ENCODE data around the gene LILRB5. TPM values are rescaled to one million over a fixed set of nuclear protein-coding genes. Genes with fewer than 3 reads are reported as not detected.
"Not testable (repeated sequence)": the region's sequence is repeated elsewhere in the genome, so short reads cannot be mapped to it uniquely, and the experiment has no call there.

Gene LILRB5
- total RNA-seq = not detected

GRCh38 chr19:54257116-54257480 lies at the start of gene LILRB5:
Gene LILRB5 (minus strand): TSS chr19:54257273. CDS start chr19:54257193, 80 bp downstream.
- no peak within 1 kb of the TSS for H3K27ac Mint-ChIP-seq
- no peaks in the 10 kb centered on the region for H3K9me3 Mint-ChIP-seq
- H3K36me3 Mint-ChIP-seq = no peaks in the 10 kb centered on the region
- ATAC-seq = no peak
- DNase-seq (ENCODE audit: low spot score in 2 of 2) = no peak

GRCh38 chr19:54305141-54305540 lies 48.1 kb upstream of the LILRB5 start:
- Mint-ChIP-seq H3K27ac (no peak overlapping the region), H3K9me3 (peaks cover 0 to 4% of the 10 kb centered on the region in 2 donors)
- DNase-seq (ENCODE audit: low spot score in 2 of 2) = no peak

GRCh38 chr19:54302257-54302656 lies 45.2 kb upstream of the LILRB5 start:
- DNase-seq (ENCODE audit: low spot score in 2 of 2) (no peak), ATAC-seq (no peak)
- H3K36me3 Mint-ChIP-seq = no peaks in the 10 kb centered on the region
- H3K9me3 Mint-ChIP-seq = peaks cover 0 to 4% of the 10 kb centered on the region in 2 donors
- peak overlapping the region in 1 of 2 donors; percentile 61 for H3K27ac Mint-ChIP-seq

More at GRCh38 chr19:54305141-54305540, 48.1 kb upstream of the LILRB5 start:
- no peaks in the 10 kb centered on the region for H3K36me3 Mint-ChIP-seq
- no peak for ATAC-seq

GRCh38 chr19:54299515-54299914 lies 42.4 kb upstream of the LILRB5 start:
- H3K27ac Mint-ChIP-seq = no peak overlapping the region
- ATAC-seq (no peak), DNase-seq (ENCODE audit: low spot score in 2 of 2) (no peak)
- no peaks in the 10 kb centered on the region for H3K36me3 Mint-ChIP-seq
- H3K9me3 Mint-ChIP-seq = no peaks in the 10 kb centered on the region

- H3K36me3 Mint-ChIP-seq = no peaks in the 10 kb centered on the region
These were observed 42.0 kb upstream of the LILRB5 start for GRCh38 chr19:54299126-54299498.

GRCh38 chr19:54298357-54299125 lies 41.5 kb upstream of the LILRB5 start:
- H3K27ac Mint-ChIP-seq = no peak overlapping the region
- DNase-seq (ENCODE audit: low spot score in 2 of 2) (no peak), ATAC-seq (no peak)
- no peaks in the 10 kb centered on the region for H3K36me3 Mint-ChIP-seq
- H3K9me3 Mint-ChIP-seq = no peaks in the 10 kb centered on the region

More at GRCh38 chr19:54299126-54299498, 42.0 kb upstream of the LILRB5 start:
- H3K9me3 Mint-ChIP-seq = no peaks in the 10 kb centered on the region
- ATAC-seq (no peak), DNase-seq (ENCODE audit: low spot score in 2 of 2) (no peak)
- H3K27ac Mint-ChIP-seq = no peak overlapping the region

- H3K27ac Mint-ChIP-seq = no peak overlapping the region
- no peaks in the 10 kb centered on the region for H3K9me3 Mint-ChIP-seq
- no peaks in the 10 kb centered on the region for H3K36me3 Mint-ChIP-seq
- no peak for ATAC-seq
- DNase-seq (ENCODE audit: low spot score in 2 of 2) = no peak
These were observed 40.8 kb upstream of the LILRB5 start for GRCh38 chr19:54297759-54298305.

- no peak overlapping the region for H3K27ac Mint-ChIP-seq
- no peak for ATAC-seq
- H3K9me3 Mint-ChIP-seq = no peaks in the 10 kb centered on the region
- no peaks in the 10 kb centered on the region for H3K36me3 Mint-ChIP-seq
- no peak for DNase-seq (ENCODE audit: low spot score in 2 of 2)
These were observed 37.5 kb upstream of the LILRB5 start for GRCh38 chr19:54294539-54294938.

- not testable (repeated sequence) for H3K9me3 Mint-ChIP-seq; H3K36me3 Mint-ChIP-seq; ATAC-seq; H3K27ac Mint-ChIP-seq; DNase-seq (ENCODE audit: low spot score in 2 of 2)
These were observed 32.1 kb upstream of the LILRB5 start for GRCh38 chr19:54289160-54289559.

- Mint-ChIP-seq H3K27ac (no peak overlapping the region), H3K9me3 (no peaks in the 10 kb centered on the region), H3K36me3 (no peaks in the 10 kb centered on the region)
- ATAC-seq (no peak), DNase-seq (ENCODE audit: low spot score in 2 of 2) (no peak)
These were observed 30.4 kb upstream of the LILRB5 start for GRCh38 chr19:54287456-54287855.

- not testable (repeated sequence) for ATAC-seq; H3K9me3 Mint-ChIP-seq; H3K27ac Mint-ChIP-seq; H3K36me3 Mint-ChIP-seq; DNase-seq (ENCODE audit: low spot score in 2 of 2)
These were observed 29.2 kb upstream of the LILRB5 start for GRCh38 chr19:54286283-54286682.

GRCh38 chr19:54285427-54286056 lies 28.5 kb upstream of the LILRB5 start:
- not testable (repeated sequence) for DNase-seq (ENCODE audit: low spot score in 2 of 2); H3K36me3 Mint-ChIP-seq; H3K27ac Mint-ChIP-seq; ATAC-seq; H3K9me3 Mint-ChIP-seq

GRCh38 chr19:54282686-54283470 lies 25.8 kb upstream of the LILRB5 start:
- Mint-ChIP-seq H3K36me3 (no peaks in the 10 kb centered on the region), H3K27ac (no peak overlapping the region), H3K9me3 (no peaks in the 10 kb centered on the region)
- no peak for DNase-seq (ENCODE audit: low spot score in 2 of 2)
- ATAC-seq = no peak

GRCh38 chr19:54281729-54282075 lies 24.6 kb upstream of the LILRB5 start:
- ATAC-seq; DNase-seq (ENCODE audit: low spot score in 2 of 2); H3K36me3 Mint-ChIP-seq; H3K27ac Mint-ChIP-seq; H3K9me3 Mint-ChIP-seq: not testable (repeated sequence)

GRCh38 chr19:54281007-54281728 lies 24.1 kb upstream of the LILRB5 start, which contains the start of gene LILRB2:
Gene LILRB2 (minus strand): TSS chr19:54281110. CDS start chr19:54280496, 614 bp downstream.
- DNase-seq (ENCODE audit: low spot score in 2 of 2) (no peak), ATAC-seq (no peak)
- Mint-ChIP-seq H3K9me3 (no peaks in the 10 kb centered on the region), H3K27ac (no peak within 1 kb of the TSS), H3K36me3 (no peaks in the 10 kb centered on the region)

GRCh38 chr19:54280441-54280840 lies 23.4 kb upstream of the LILRB5 start:
- not testable (repeated sequence) for H3K27ac Mint-ChIP-seq; ATAC-seq; H3K36me3 Mint-ChIP-seq; DNase-seq (ENCODE audit: low spot score in 2 of 2); H3K9me3 Mint-ChIP-seq

All from activated naive CD4-positive, alpha-beta T cell treated with anti-CD3 and anti-CD28 coated beads, Interleukin-2, amount 50 U/mL, for 72 hours (primary cell).